Panc1 (cell line): ENCODE data around the gene ATXN10. TPM values are rescaled to one million over a fixed set of nuclear protein-coding genes. Genes with fewer than 3 reads are reported as not detected.
A peak's percentile ranks its signal among the peaks of the same experiment; 100 is the strongest.

Experiments
- ATAC-seq: fragments of 200-7000 bp; cut with Tn5 transposase; 2 replicates; pipeline ENCODE4 v1.9.1; 2020; ENCODE audit warnings: mild to moderate bottlenecking, moderate library complexity
- BruUV-seq: library from RNA; stranded (reverse); fragments of 400-500 nt; replicated peaks from 2 replicates; lab custom pipeline; 2021; lab: Mats Ljungman, UMichigan
- CTCF ChIA-PET: fragments of 300-600 bp; sonication (Branson Sonifier 250); formaldehyde crosslinking; loops from one replicate; lab custom pipeline; 2022; ENCODE audit warnings: antibody characterized with exemption; lab: Charles Lee
- POLR2A ChIA-PET: fragments of 300-600 bp; sonication (Branson Sonifier 250); formaldehyde crosslinking; loops from one replicate; lab custom pipeline; 2022; ENCODE audit warnings: antibody characterized with exemption; lab: Charles Lee
- DNase-seq: peaks from one replicate; pipeline ENCODE4 v3.0.0-alpha.2; 2010; ENCODE audit warnings: low read depth, low spot score
- H3K27ac ChIP-seq: 2 replicates; pipeline ENCODE4 v1.5.1; 2011; ENCODE audit warnings: mild to moderate bottlenecking, low read length, inconsistent platforms
- H3K27me3 ChIP-seq: fragments of 200-500 bp; sonication (Bioruptor generic); 2 replicates; pipeline ENCODE4 v1.6.0; 2014; ENCODE audit warnings: low read length, inconsistent platforms; ENCODE audit not compliant: control insufficient read depth, insufficient read depth
- H3K36me3 ChIP-seq: fragments of 200-500 bp; sonication (Bioruptor generic); 2 replicates; pipeline ENCODE4 v1.5.1; 2014; ENCODE audit warnings: inconsistent platforms, mild to moderate bottlenecking, low read length, moderate library complexity; ENCODE audit not compliant: control insufficient read depth, insufficient read depth
- H3K4me1 ChIP-seq: 2 replicates; pipeline ENCODE4 v1.5.1; 2011; ENCODE audit warnings: inconsistent platforms, mild to moderate bottlenecking, low read length, moderate library complexity; ENCODE audit not compliant: control insufficient read depth, insufficient read depth
- H3K4me3 ChIP-seq, 2 experiments: 2 replicates each; pipeline ENCODE4 v1.5.1; 2011 to 2012; ENCODE audit warnings: low read depth in 2 of 2, low read length in 2 of 2, mild to moderate bottlenecking in 2 of 2, inconsistent platforms in 1 of 2, moderate library complexity in 1 of 2
- H3K9me3 ChIP-seq: fragments of 200-500 bp; sonication (Bioruptor generic); 2 replicates; pipeline ENCODE4 v1.5.1; 2014; ENCODE audit warnings: low read depth, mild to moderate bottlenecking, inconsistent platforms, low read length, moderate library complexity; ENCODE audit not compliant: control insufficient read depth, insufficient read depth
- POLR2AphosphoS5 ChIP-seq: IDR thresholded peaks from 2 replicates; pipeline ENCODE4 v1.6.1; 2012; ENCODE audit warnings: mild to moderate bottlenecking, low read depth, low read length, moderate library complexity
- SIN3A ChIP-seq: IDR thresholded peaks from 2 replicates; pipeline ENCODE4 v1.6.1; 2012; ENCODE audit warnings: low read depth, mild to moderate bottlenecking, low read length, moderate library complexity, borderline replicate concordance; ENCODE audit not compliant: insufficient read depth
- TCF7L2 ChIP-seq: IDR thresholded peaks from 2 replicates; pipeline ENCODE4 v1.6.1; 2011; ENCODE audit warnings: mild to moderate bottlenecking, low read depth, low read length, inconsistent platforms
- in situ Hi-C: cut with HindIII; loops from 2 replicates; pipeline ENCODE4 v1.10.0; 2016; ENCODE audit warnings: low sequenced_read_pairs, low pct_unique_long_range_greater_than_20kb
- intact Hi-C: fragments of 100-400 bp; cut with micrococcal nuclease; formaldehyde crosslinking; loops from one replicate; pipeline ENCODE4 v1.10.0; 2022; ENCODE audit not compliant: unreplicated experiment
- total RNA-seq: library from RNA; stranded (reverse); gene quantifications from one replicate; pipeline ENCODE4 v1.2.1, GENCODE V29; 2021; ENCODE audit not compliant: unreplicated experiment
- TF ChIP-seq, protein P1 (sequence below): fragments of 450-650 bp; IDR thresholded peaks from 2 replicates; pipeline ENCODE4 v1.5.1; 2017; ENCODE audit warnings: mild to moderate bottlenecking
- TF ChIP-seq, protein P2 (sequence below), 2 experiments: IDR thresholded peaks; 2 replicates each; pipeline ENCODE4 v1.6.1; 2011 to 2012; ENCODE audit warnings: low read depth in 2 of 2, control low read depth in 1 of 2, low read length in 1 of 2, mild to moderate bottlenecking in 1 of 2, moderate library complexity in 1 of 2; ENCODE audit not compliant: insufficient read depth in 1 of 2

ATXN10 gene
- total RNA-seq, 1 experiment from 2014 or later: 184 TPM

DNA sequence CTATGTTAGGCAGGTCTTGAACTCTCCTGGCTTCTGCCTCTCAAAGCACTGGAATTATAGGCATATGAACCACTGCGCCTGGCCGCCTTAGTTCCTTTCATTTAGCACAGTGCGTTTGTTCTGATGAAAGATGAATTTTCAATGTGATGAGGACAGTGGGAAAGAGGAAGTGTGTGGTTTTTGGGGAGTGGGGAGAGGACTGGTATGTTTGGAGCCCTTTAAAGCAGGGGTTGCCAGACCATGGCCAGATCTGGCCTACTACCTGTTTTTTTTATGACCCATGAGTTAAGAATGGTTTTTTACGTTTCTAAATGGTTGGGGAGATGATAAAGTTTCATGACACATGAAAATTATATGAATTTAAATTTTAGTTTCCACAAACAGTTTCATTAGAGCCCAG lies 12.5 kb downstream of the ATXN10 start:
- in situ Hi-C loops: no loop called here
- Histone ChIP-seq H3K4me1 (peaks cover 87% of the 10 kb centered on the region), H3K4me3 (no peak overlapping the region), H3K27me3 (no peaks in the 10 kb centered on the region), H3K36me3 (no peaks in the 10 kb centered on the region), H3K9me3 (no peaks in the 10 kb centered on the region), H3K27ac (peak overlapping the region; percentile 89)
- BruUV-seq: no TSS peak
- ATAC-seq (no peak), DNase-seq (no peak)
- TF ChIP-seq SIN3A (no peak), POLR2AphosphoS5 (no peak), TCF7L2 (no peak)
- TF ChIP-seq, protein P1, sequence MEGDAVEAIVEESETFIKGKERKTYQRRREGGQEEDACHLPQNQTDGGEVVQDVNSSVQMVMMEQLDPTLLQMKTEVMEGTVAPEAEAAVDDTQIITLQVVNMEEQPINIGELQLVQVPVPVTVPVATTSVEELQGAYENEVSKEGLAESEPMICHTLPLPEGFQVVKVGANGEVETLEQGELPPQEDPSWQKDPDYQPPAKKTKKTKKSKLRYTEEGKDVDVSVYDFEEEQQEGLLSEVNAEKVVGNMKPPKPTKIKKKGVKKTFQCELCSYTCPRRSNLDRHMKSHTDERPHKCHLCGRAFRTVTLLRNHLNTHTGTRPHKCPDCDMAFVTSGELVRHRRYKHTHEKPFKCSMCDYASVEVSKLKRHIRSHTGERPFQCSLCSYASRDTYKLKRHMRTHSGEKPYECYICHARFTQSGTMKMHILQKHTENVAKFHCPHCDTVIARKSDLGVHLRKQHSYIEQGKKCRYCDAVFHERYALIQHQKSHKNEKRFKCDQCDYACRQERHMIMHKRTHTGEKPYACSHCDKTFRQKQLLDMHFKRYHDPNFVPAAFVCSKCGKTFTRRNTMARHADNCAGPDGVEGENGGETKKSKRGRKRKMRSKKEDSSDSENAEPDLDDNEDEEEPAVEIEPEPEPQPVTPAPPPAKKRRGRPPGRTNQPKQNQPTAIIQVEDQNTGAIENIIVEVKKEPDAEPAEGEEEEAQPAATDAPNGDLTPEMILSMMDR: no peak
- TF ChIP-seq, protein P2, sequence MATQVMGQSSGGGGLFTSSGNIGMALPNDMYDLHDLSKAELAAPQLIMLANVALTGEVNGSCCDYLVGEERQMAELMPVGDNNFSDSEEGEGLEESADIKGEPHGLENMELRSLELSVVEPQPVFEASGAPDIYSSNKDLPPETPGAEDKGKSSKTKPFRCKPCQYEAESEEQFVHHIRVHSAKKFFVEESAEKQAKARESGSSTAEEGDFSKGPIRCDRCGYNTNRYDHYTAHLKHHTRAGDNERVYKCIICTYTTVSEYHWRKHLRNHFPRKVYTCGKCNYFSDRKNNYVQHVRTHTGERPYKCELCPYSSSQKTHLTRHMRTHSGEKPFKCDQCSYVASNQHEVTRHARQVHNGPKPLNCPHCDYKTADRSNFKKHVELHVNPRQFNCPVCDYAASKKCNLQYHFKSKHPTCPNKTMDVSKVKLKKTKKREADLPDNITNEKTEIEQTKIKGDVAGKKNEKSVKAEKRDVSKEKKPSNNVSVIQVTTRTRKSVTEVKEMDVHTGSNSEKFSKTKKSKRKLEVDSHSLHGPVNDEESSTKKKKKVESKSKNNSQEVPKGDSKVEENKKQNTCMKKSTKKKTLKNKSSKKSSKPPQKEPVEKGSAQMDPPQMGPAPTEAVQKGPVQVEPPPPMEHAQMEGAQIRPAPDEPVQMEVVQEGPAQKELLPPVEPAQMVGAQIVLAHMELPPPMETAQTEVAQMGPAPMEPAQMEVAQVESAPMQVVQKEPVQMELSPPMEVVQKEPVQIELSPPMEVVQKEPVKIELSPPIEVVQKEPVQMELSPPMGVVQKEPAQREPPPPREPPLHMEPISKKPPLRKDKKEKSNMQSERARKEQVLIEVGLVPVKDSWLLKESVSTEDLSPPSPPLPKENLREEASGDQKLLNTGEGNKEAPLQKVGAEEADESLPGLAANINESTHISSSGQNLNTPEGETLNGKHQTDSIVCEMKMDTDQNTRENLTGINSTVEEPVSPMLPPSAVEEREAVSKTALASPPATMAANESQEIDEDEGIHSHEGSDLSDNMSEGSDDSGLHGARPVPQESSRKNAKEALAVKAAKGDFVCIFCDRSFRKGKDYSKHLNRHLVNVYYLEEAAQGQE (IDR thresholded peaks at IDR 0.05; ENCODE audit: insufficient read depth in 1 of 2, low read depth in 2 of 2, low read length in 1 of 2): no peak
- CTCF ChIA-PET: no interaction called here
- intact Hi-C loops: no loop called here
- POLR2A ChIA-PET: no interaction called here

DNA sequence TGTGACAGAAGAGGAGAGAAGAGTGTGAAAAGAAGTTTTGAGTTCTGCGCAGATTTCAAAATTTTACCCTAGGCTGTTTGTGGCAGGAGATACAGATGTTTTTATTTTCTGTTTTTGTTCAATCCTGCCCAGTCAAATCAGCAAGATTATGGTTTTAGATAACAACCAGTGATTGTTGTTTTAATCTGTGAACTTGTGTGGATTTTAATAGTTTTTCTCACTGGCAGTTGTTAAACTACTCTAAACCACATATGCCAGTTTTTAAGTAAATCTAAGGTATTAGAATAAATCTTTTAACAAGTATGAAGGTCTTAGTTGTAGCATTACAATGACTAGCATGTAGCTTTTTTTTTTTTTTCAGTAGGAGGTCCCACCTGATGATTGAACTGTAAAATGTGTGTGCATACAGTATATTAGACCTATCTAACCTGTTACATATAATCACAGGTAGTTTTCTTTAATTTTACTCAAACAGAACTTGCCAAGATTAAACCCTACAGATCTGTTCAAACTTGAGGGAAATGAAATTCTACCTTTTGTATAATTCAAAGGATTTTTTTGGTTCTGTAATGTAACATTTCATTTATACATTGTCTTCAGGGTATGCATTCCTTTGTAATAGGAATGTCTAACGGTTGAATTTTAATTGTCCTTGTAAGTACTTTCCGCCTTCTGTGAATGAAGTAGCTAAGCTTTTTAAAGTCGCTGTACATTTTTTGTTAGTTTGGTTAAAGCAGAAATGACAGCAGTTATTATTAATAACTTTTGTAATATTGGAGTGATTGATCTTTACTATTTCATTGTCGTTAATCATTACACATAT lies 13.3 kb downstream of the ATXN10 start:
- ChIA-PET CTCF (no interaction called here), POLR2A (interaction anchor here (0.6 kb wide), 1 partner anchor 71 kb away, joined by 3 read pairs; no protein-coding TSS in a partner anchor)
- no peaks in the 10 kb centered on the region for H3K9me3 ChIP-seq
- no peak for DNase-seq
- in situ Hi-C loops: no loop called here
- H3K4me3 ChIP-seq: no peak overlapping the region
- no peaks in the 10 kb centered on the region for H3K27me3 ChIP-seq
- peaks cover 88% of the 10 kb centered on the region for H3K4me1 ChIP-seq
- TSS peak; percentile 4 for BruUV-seq
- no peaks in the 10 kb centered on the region for H3K36me3 ChIP-seq
- intact Hi-C loops: no loop called here
- H3K27ac ChIP-seq: peak overlapping the region; percentile 89
- TF ChIP-seq, protein P1: no peak
- TF ChIP-seq POLR2AphosphoS5 (no peak), TCF7L2 (no peak), SIN3A (no peak)
- TF ChIP-seq, protein P2 (IDR thresholded peaks at IDR 0.05; ENCODE audit: insufficient read depth in 1 of 2, low read depth in 2 of 2, low read length in 1 of 2): no peak
- no peak for ATAC-seq
